ENCODE measurements around the gene HAAO.
A peak's percentile ranks its signal among the peaks of the same experiment; 100 is the strongest.

Gene HAAO

GRCh38 chr2:42793334-42794270, 1.2 kb upstream of the HAAO start:
- DNase-seq (ENCODE audit: low read depth) = no peak

- no peak for DNase-seq (ENCODE audit: low read depth)
These were observed 248 bp downstream of the HAAO start for GRCh38 chr2:42792087-42792582.

GRCh38 chr2:42791606-42792005, 777 bp downstream of the HAAO start:
- DNase-seq (ENCODE audit: low read depth) = no peak

GRCh38 chr2:42789751-42790150, 2.6 kb downstream of the HAAO start:
- DNase-seq (ENCODE audit: low read depth) = no peak

GRCh38 chr2:42788882-42789281, 3.5 kb downstream of the HAAO start:
- DNase-seq (ENCODE audit: low read depth) = no peak

GRCh38 chr2:42788478-42788793, 3.9 kb downstream of the HAAO start:
- DNase-seq (ENCODE audit: low read depth) = no peak

- DNase-seq (ENCODE audit: low read depth) = no peak
These were observed 4.5 kb downstream of the HAAO start for GRCh38 chr2:42787788-42788477.

- DNase-seq (ENCODE audit: low read depth) = no peak
These were observed 5.0 kb downstream of the HAAO start for GRCh38 chr2:42787424-42787787.

GRCh38 chr2:42786561-42787345, 5.6 kb downstream of the HAAO start:
- no peak for DNase-seq (ENCODE audit: low read depth)

GRCh38 chr2:42784204-42784880, 8.0 kb downstream of the HAAO start:
- DNase-seq (ENCODE audit: low read depth) = no peak

- no peak for DNase-seq (ENCODE audit: low read depth)
These were observed 8.9 kb downstream of the HAAO start for GRCh38 chr2:42783511-42783910.

- no peak for DNase-seq (ENCODE audit: low read depth)
These were observed 11.2 kb downstream of the HAAO start for GRCh38 chr2:42781181-42781580.

GRCh38 chr2:42777883-42778805, 14.2 kb downstream of the HAAO start:
- peak; percentile 12 for DNase-seq (ENCODE audit: low read depth)

GRCh38 chr2:42775810-42776209, 16.6 kb downstream of the HAAO start:
- no peak for DNase-seq (ENCODE audit: low read depth)

GRCh38 chr2:42775186-42775585, 17.2 kb downstream of the HAAO start:
- DNase-seq (ENCODE audit: low read depth) = no peak

GRCh38 chr2:42771546-42772153, 20.7 kb downstream of the HAAO start:
- no peak for DNase-seq (ENCODE audit: low read depth)

- DNase-seq (ENCODE audit: low read depth) = peak; percentile 52
These were observed 21.9 kb downstream of the HAAO start for GRCh38 chr2:42770288-42771131.

GRCh38 chr2:42769583-42770287, 22.6 kb downstream of the HAAO start:
- no peak for DNase-seq (ENCODE audit: low read depth)

Data from amniotic epithelial cell (primary cell).